K562 (cell line): ENCODE measurements around the gene KLK13. TPM values are rescaled to one million over a fixed set of nuclear protein-coding genes. Genes with fewer than 3 reads are reported as not detected.

Experiments used
- FOS ChIP-seq: IDR thresholded peaks from 3 replicates; pipeline ENCODE4 v1.6.1; 2011; ENCODE audit not compliant: insufficient read length; ENCODE audit errors: extremely low read depth
- MAFK ChIP-seq: IDR thresholded peaks from 2 replicates; pipeline ENCODE4 v1.6.1; 2011; ENCODE audit warnings: low read length, improper control_type of control experiment
- POLR2H ChIP-seq: IDR thresholded peaks from 2 replicates; pipeline ENCODE4 v1.6.1; 2016; ENCODE audit warnings: missing genetic modification characterization, low read depth, mild to moderate bottlenecking, control low read depth, missing compliant biosample characterization, moderate library complexity
- POLR3G ChIP-seq: IDR thresholded peaks from 2 replicates; pipeline ENCODE4 v1.6.1; 2011; ENCODE audit not compliant: insufficient read length, insufficient replicate concordance; ENCODE audit errors: extremely low read depth
- RCOR1 ChIP-seq, 2 experiments: IDR thresholded peaks; 2 replicates each; pipeline ENCODE4 v1.6.1; 2012; ENCODE audit warnings: low read depth in 2 of 2, low read length in 2 of 2, borderline replicate concordance in 1 of 2, improper control_type of control experiment in 1 of 2
- TCF7 ChIP-seq: sonication (generic); IDR thresholded peaks from 2 replicates; pipeline ENCODE4 v1.6.1; 2016; ENCODE audit warnings: antibody characterized with exemption, borderline replicate concordance
- ZBTB7A ChIP-seq: IDR thresholded peaks from 2 replicates; pipeline ENCODE4 v1.6.1; 2011; ENCODE audit warnings: low read depth, mild to moderate bottlenecking, low read length, moderate library complexity, borderline replicate concordance; ENCODE audit not compliant: control insufficient read depth
- ZEB2 ChIP-seq: fragments of 450-650 bp; IDR thresholded peaks from 2 replicates; pipeline ENCODE4 v1.6.1; 2016
- ZNF134 ChIP-seq: fragments of 250-450 bp; sonication (Bioruptor Pico); conservative IDR thresholded peaks from 2 replicates; pipeline ENCODE4 v1.4.0; 2020
- ZNF274 ChIP-seq: IDR thresholded peaks from 2 replicates; pipeline ENCODE4 v1.6.1; 2011; ENCODE audit warnings: low read depth, mild to moderate bottlenecking, low read length, moderate library complexity, borderline replicate concordance
- ZNF311 ChIP-seq: fragments of 250-450 bp; sonication (Bioruptor Pico); IDR thresholded peaks from 2 replicates; pipeline ENCODE4 v1.4.0; 2020; ENCODE audit warnings: mild to moderate bottlenecking, moderate library complexity
- ZNF766 ChIP-seq: fragments of 200-800 bp; sonication (Bioruptor generic); conservative IDR thresholded peaks from 2 replicates; pipeline ENCODE4 v1.6.1; 2016; ENCODE audit warnings: missing genetic modification characterization, missing compliant biosample characterization
- polyA plus RNA-seq, 8 experiments: library from polyadenylated mRNA; depleted of rRNA in 4 of 8; stranded (reverse) in 5 of 8; unstranded in 3 of 8; fragments of >200 nt; fragmentation: Nextera tagmentation in 2 of 8; fragmentation: Illumina TruSeq in 1 of 8; extraction: Ambion mirVana in 2 of 8; extraction: Trizol in 1 of 8; gene quantifications; 2 replicates each; pipeline versions ENCODE4 v1.2.1 to v1.2.3, GENCODE V29; 2011 to 2014; ENCODE audit warnings: inconsistent platforms in 1 of 8, missing spikeins in 1 of 8
- total RNA-seq, 7 experiments: library from RNA; depleted of rRNA in 6 of 7; stranded (reverse); fragments of >200 nt in 6 of 7; fragmentation: Illumina TruSeq in 2 of 7; extraction: Trizol in 2 of 7; gene quantifications; 2 replicates each; pipeline versions ENCODE4 v1.2.1 to v1.2.3, GENCODE V29; 2011 to 2021; ENCODE audit warnings: low replicate concordance in 1 of 7
- TF ChIP-seq, protein P1 (sequence below), 2 experiments: fragments of 450-650 bp; IDR thresholded peaks; 2 replicates each; pipeline ENCODE4 v1.6.1; 2016; ENCODE audit warnings: mild to moderate bottlenecking in 2 of 2, borderline replicate concordance in 1 of 2, low read depth in 1 of 2, moderate library complexity in 1 of 2
- TF ChIP-seq, protein P2 (sequence below): IDR thresholded peaks from 3 replicates; pipeline ENCODE4 v1.6.1; 2011; ENCODE audit warnings: borderline replicate concordance, mild to moderate bottlenecking; ENCODE audit not compliant: insufficient read length, insufficient read depth
- TF ChIP-seq, protein P3 (sequence below): fragments of 450-650 bp; IDR thresholded peaks from 2 replicates; pipeline ENCODE4 v1.6.1; 2016; ENCODE audit warnings: missing biosample characterization, missing genetic modification characterization
- TF ChIP-seq, protein P4 (sequence below): fragments of 450-650 bp; IDR thresholded peaks from one replicate; pipeline ENCODE4 v1.6.1; 2018; ENCODE audit warnings: mild to moderate bottlenecking, moderate library complexity; ENCODE audit not compliant: partially characterized antibody

The KLK13 gene
- total and polyA plus RNA-seq, 9 of the 15 experiments (the other 6 are each of a cell fraction or from before 2014, with no cell fraction given): 0.72 to 9.0 (median 2.3) TPM

DNA sequence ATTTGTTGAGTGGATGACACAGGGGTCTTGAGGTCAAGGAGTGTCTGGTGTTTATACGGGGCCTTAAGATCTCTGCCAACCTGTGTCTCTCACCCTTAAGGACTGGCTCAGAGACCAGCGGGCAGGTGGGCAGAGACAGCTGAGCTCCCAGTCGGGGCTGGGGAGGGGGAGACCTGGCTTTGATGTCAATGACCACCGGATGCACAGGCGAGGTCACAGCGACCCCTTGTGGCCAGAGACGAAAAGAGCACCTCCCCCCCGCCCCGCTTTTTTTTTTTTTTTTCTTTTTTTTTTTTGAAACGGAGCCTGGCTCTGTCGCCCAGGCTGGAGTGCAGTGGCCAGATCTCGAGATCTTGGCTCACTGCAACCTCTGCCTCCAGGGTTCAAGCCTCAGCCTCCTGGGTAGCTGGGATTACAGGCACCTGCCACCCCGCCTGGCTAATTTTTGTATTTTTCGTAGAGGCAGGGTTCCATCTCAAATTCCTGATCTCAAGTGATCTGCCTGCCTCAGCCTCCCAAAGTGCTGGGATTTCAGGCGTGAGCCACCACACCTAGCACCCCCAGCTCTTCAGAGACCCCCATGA is 29.9 kb upstream of the KLK13 start (continued):
- TF ChIP-seq ZBTB7A (peak; percentile 46; the same call in 1 of the 2 replicates), ZNF274 (no peak), ZEB2 (no peak), ZNF134 (CRISPR knock-in tag) (no peak), TCF7 (peak; percentile 46; the same call in 1 of the 2 replicates), POLR2H (tag) (no peak), RCOR1 (IDR thresholded peaks at IDR 0.05; ENCODE audit: borderline replicate concordance in 1 of 2, low read depth in 2 of 2, low read length in 2 of 2) (no peak), FOS (no peak), ZNF766 (CRISPR knock-in tag) (no peak), ZNF311 (no peak), MAFK (no peak), POLR3G (no peak)
- TF ChIP-seq, protein P1, sequence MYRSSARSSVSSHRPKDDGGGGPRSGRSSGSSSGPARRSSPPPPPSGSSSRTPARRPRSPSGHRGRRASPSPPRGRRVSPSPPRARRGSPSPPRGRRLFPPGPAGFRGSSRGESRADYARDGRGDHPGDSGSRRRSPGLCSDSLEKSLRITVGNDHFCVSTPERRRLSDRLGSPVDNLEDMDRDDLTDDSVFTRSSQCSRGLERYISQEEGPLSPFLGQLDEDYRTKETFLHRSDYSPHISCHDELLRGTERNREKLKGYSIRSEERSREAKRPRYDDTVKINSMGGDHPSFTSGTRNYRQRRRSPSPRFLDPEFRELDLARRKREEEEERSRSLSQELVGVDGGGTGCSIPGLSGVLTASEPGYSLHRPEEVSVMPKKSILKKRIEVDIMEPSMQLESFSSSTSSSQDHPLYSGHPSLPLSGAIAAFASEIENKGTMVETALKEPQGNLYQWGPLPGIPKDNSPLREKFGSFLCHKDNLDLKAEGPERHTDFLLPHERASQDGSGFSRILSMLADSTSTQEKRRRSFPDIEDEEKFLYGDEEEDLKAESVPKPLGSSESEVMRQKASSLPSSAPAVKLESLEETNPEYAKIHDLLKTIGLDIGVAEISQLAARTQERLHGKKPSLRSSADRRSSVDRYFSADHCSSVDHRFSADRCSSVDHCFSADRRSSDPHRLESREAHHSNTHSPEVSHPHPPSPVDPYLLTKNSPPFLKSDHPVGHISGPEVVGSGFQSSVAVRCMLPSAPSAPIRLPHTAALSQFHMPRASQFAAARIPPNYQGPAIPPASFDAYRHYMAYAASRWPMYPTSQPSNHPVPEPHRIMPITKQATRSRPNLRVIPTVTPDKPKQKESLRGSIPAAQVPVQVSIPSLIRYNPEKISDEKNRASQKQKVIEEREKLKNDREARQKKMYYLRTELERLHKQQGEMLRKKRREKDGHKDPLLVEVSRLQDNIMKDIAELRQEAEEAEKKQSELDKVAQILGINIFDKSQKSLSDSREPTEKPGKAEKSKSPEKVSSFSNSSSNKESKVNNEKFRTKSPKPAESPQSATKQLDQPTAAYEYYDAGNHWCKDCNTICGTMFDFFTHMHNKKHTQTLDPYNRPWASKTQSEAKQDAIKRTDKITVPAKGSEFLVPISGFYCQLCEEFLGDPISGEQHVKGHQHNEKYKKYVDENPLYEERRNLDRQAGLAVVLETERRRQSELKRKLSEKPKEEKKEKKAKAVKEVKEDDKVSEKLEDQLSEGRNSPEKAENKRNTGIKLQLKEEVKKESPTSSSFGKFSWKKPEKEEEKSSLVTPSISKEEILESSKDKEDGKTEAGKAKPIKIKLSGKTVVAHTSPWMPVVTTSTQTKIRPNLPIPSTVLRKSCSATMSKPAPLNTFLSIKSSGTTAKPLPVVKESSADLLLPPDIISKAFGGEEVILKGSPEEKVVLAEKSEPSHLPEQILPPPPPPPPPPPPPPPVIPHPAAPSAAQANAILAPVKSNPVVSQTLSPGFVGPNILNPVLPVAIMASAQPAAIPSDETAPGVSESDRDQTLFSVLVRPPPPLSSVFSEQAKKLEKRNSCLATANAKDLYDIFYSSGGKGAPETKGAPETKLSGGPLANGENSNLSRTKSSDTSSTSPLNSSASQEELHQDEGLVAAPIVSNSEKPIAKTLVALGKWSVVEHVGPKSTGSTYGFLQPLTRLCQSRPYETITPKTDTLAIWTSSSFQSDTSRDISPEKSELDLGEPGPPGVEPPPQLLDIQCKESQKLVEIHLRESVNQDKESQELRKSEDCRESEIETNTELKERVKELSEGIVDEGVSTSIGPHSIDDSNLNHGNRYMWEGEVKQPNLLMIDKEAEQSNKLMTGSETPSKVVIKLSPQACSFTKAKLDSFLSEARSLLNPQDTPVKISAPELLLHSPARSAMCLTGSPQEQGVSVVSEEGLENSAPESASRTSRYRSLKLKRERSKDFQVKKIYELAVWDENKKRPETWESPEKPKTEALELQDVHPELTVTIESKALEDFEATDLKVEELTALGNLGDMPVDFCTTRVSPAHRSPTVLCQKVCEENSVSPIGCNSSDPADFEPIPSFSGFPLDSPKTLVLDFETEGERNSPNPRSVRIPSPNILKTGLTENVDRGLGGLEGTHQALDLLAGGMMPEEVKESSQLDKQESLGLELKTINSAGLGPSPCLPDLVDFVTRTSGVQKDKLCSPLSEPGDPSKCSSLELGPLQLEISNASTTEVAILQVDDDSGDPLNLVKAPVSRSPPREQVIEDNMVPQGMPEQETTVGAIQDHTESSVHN (IDR thresholded peaks at IDR 0.05; ENCODE audit: borderline replicate concordance in 1 of 2, low read depth in 1 of 2): no peak
- TF ChIP-seq, protein P2, sequence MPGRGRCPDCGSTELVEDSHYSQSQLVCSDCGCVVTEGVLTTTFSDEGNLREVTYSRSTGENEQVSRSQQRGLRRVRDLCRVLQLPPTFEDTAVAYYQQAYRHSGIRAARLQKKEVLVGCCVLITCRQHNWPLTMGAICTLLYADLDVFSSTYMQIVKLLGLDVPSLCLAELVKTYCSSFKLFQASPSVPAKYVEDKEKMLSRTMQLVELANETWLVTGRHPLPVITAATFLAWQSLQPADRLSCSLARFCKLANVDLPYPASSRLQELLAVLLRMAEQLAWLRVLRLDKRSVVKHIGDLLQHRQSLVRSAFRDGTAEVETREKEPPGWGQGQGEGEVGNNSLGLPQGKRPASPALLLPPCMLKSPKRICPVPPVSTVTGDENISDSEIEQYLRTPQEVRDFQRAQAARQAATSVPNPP: no peak
- TF ChIP-seq, protein P3, sequence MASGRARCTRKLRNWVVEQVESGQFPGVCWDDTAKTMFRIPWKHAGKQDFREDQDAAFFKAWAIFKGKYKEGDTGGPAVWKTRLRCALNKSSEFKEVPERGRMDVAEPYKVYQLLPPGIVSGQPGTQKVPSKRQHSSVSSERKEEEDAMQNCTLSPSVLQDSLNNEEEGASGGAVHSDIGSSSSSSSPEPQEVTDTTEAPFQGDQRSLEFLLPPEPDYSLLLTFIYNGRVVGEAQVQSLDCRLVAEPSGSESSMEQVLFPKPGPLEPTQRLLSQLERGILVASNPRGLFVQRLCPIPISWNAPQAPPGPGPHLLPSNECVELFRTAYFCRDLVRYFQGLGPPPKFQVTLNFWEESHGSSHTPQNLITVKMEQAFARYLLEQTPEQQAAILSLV (tag): no peak
- TF ChIP-seq, protein P4, sequence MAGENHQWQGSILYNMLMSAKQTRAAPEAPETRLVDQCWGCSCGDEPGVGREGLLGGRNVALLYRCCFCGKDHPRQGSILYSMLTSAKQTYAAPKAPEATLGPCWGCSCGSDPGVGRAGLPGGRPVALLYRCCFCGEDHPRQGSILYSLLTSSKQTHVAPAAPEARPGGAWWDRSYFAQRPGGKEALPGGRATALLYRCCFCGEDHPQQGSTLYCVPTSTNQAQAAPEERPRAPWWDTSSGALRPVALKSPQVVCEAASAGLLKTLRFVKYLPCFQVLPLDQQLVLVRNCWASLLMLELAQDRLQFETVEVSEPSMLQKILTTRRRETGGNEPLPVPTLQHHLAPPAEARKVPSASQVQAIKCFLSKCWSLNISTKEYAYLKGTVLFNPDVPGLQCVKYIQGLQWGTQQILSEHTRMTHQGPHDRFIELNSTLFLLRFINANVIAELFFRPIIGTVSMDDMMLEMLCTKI: no peak
